Neural cell (in vitro differentiated cells): ENCODE results near the gene PLK3. TPM values are rescaled to one million over a fixed set of nuclear protein-coding genes. Genes with fewer than 3 reads are reported as not detected.

Experiments used
- H2AFZ ChIP-seq: fragments of 200-600, 300-800 bp; sonication (generic), shearing (Covaris generic); 2 replicates; pipeline ENCODE4 v1.6.0; 2014; ENCODE audit warnings: low read depth, mild to moderate bottlenecking, antibody characterized with exemption, low read length, moderate library complexity
- H3F3A ChIP-seq: fragments of 200-600 bp; shearing (Covaris generic); 2 replicates; pipeline ENCODE4 v1.6.1; 2016; ENCODE audit warnings: mild to moderate bottlenecking, moderate library complexity, mixed read lengths, antibody characterized with exemption, low read length; ENCODE audit not compliant: insufficient read depth, poor library complexity, severe bottlenecking
- H3K27ac ChIP-seq: fragments of 200-600, 300-800 bp; sonication (generic), shearing (Covaris generic); 2 replicates; pipeline ENCODE4 v1.5.1; 2014; ENCODE audit warnings: mild to moderate bottlenecking, low read length, moderate library complexity
- H3K27me3 ChIP-seq: fragments of 300-800, 200-600 bp; sonication (generic), shearing (Covaris generic); 2 replicates; pipeline ENCODE4 v1.6.0; 2014; ENCODE audit warnings: mild to moderate bottlenecking, low read depth, low read length, moderate library complexity; ENCODE audit not compliant: insufficient read depth
- H3K36me3 ChIP-seq: fragments of 300-800, 200-600 bp; sonication (generic), shearing (Covaris generic); 2 replicates; pipeline ENCODE4 v1.5.1; 2014; ENCODE audit warnings: mild to moderate bottlenecking, antibody characterized with exemption, low read length, moderate library complexity; ENCODE audit not compliant: insufficient read depth
- H3K4me2 ChIP-seq: fragments of 300-800, 200-600 bp; sonication (generic), shearing (Covaris generic); 2 replicates; pipeline ENCODE4 v1.6.0; 2014; ENCODE audit warnings: mild to moderate bottlenecking, low read length
- H3K4me3 ChIP-seq: fragments of 300-800, 200-600 bp; sonication (generic), shearing (Covaris generic); 2 replicates; pipeline ENCODE4 v1.5.1; 2014; ENCODE audit warnings: mild to moderate bottlenecking, low read length, moderate library complexity
- H3K79me2 ChIP-seq: fragments of 200-600 bp; shearing (Covaris generic); replicated peaks from 2 replicates; pipeline ENCODE4 v1.6.0; 2014; ENCODE audit warnings: mild to moderate bottlenecking, low read length, moderate library complexity; ENCODE audit not compliant: insufficient read depth
- H3K9ac ChIP-seq: fragments of 300-800, 200-600 bp; sonication (generic), shearing (Covaris generic); 2 replicates; pipeline ENCODE4 v1.6.1; 2016; ENCODE audit warnings: mild to moderate bottlenecking, low read length, mixed read lengths
- H3K9me2 ChIP-seq: fragments of 200-600 bp; shearing (Covaris generic); 2 replicates; pipeline ENCODE4 v1.6.1; 2016; ENCODE audit warnings: mild to moderate bottlenecking, low read length, mixed read lengths; ENCODE audit not compliant: insufficient read depth
- H3K9me3 ChIP-seq: fragments of 200-600, 300-800 bp; sonication (generic), shearing (Covaris generic); 2 replicates; pipeline ENCODE4 v1.6.1; 2016; ENCODE audit warnings: mild to moderate bottlenecking, mixed run types, low read length, moderate library complexity, mixed read lengths
- H4K20me1 ChIP-seq: fragments of 200-600 bp; shearing (Covaris generic); 2 replicates; pipeline ENCODE4 v1.6.1; 2016; ENCODE audit warnings: mild to moderate bottlenecking, mixed run types; ENCODE audit not compliant: insufficient read depth
- CTCF ChIP-seq: fragments of 450-650 bp; IDR thresholded peaks from 2 replicates; pipeline ENCODE4 v1.5.1; 2014; ENCODE audit warnings: antibody characterized with exemption, mild to moderate bottlenecking, moderate library complexity; ENCODE audit not compliant: poor library complexity, severe bottlenecking
- EP300 ChIP-seq: fragments of 450-650 bp; conservative IDR thresholded peaks from 2 replicates; pipeline ENCODE4 v1.6.1; 2014; ENCODE audit warnings: antibody characterized with exemption, mild to moderate bottlenecking, moderate library complexity; ENCODE audit not compliant: poor library complexity, severe bottlenecking
- EZH2 ChIP-seq: fragments of 200-600, 300-800 bp; shearing (Covaris generic), sonication (generic); IDR thresholded peaks from 2 replicates; pipeline ENCODE4 v1.6.1; 2014; ENCODE audit warnings: antibody characterized with exemption, low read length, borderline replicate concordance, mild to moderate bottlenecking; ENCODE audit not compliant: insufficient read depth, poor library complexity, severe bottlenecking
- POLR2AphosphoS5 ChIP-seq: IDR thresholded peaks from 2 replicates; pipeline ENCODE4 v1.6.1; 2012
- SMC3 ChIP-seq: fragments of 450-650 bp; conservative IDR thresholded peaks from 2 replicates; pipeline ENCODE4 v1.6.1; 2014; ENCODE audit warnings: antibody characterized with exemption, mild to moderate bottlenecking, moderate library complexity; ENCODE audit not compliant: poor library complexity
- TAF1 ChIP-seq: IDR thresholded peaks from 2 replicates; pipeline ENCODE4 v1.6.1; 2012; ENCODE audit warnings: low read depth
- polyA plus RNA-seq: library from polyadenylated mRNA; depleted of rRNA; stranded (reverse); fragments of >200 nt; gene quantifications from 2 replicates; pipeline ENCODE4 v1.2.3, GENCODE V29; 2014
- TF ChIP-seq, protein P1 (sequence below): IDR thresholded peaks from 2 replicates; pipeline ENCODE4 v1.6.1; 2012; ENCODE audit warnings: borderline replicate concordance

The PLK3 gene
- polyA plus RNA-seq, 1 donor from 2014 or later: 8.3 TPM

DNA sequence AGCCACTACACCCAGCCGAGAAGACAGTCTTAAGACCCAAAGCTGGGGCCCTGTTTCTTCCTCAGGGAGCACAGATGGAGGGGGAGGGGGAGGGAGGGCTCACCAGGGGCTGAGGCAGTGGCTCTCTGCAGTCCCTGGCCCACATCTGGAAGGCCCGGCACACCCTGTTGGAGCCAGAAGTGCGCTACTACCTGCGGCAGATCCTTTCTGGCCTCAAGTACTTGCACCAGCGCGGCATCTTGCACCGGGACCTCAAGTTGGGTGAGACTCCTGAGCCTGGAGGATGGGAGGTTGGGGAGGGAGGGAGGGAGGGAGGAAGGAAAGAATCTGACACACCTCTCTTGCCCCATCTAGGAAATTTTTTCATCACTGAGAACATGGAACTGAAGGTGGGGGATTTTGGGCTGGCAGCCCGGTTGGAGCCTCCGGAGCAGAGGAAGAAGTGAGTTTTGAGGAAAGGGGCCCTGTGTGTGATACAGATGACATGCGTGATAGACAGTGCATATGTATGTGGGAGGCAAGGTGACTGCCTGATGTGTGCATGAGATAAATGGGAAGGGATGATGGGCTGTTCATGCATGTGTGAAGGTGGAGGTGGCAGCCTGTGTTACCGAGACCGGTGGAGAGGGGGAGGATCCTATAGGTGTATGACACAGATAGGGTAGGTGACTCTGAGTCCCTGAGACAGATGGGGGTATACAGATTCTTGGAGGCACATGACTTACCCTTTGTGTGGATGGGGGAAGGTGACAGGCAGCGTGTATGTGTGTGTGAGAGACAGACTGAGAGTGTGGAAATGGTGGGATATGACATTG lies 1.5 kb downstream of the PLK3 start:
- Histone ChIP-seq H3K79me2 (no peaks in the 10 kb centered on the region), H3K9me2 (no peaks in the 10 kb centered on the region), H2AFZ (peak overlapping the region; percentile 45), H3K36me3 (no peaks in the 10 kb centered on the region), H3K9ac (peak overlapping the region; percentile 68), H3K4me3 (peak overlapping the region; percentile 89), H3K27me3 (no peaks in the 10 kb centered on the region), H4K20me1 (no peaks in the 10 kb centered on the region), H3K27ac (peak overlapping the region; percentile 39), H3K4me2 (peak overlapping the region; percentile 39), H3F3A (no peaks in the 10 kb centered on the region), H3K9me3 (no peaks in the 10 kb centered on the region)
- TF ChIP-seq CTCF (peak; percentile 11), SMC3 (no peak)

DNA sequence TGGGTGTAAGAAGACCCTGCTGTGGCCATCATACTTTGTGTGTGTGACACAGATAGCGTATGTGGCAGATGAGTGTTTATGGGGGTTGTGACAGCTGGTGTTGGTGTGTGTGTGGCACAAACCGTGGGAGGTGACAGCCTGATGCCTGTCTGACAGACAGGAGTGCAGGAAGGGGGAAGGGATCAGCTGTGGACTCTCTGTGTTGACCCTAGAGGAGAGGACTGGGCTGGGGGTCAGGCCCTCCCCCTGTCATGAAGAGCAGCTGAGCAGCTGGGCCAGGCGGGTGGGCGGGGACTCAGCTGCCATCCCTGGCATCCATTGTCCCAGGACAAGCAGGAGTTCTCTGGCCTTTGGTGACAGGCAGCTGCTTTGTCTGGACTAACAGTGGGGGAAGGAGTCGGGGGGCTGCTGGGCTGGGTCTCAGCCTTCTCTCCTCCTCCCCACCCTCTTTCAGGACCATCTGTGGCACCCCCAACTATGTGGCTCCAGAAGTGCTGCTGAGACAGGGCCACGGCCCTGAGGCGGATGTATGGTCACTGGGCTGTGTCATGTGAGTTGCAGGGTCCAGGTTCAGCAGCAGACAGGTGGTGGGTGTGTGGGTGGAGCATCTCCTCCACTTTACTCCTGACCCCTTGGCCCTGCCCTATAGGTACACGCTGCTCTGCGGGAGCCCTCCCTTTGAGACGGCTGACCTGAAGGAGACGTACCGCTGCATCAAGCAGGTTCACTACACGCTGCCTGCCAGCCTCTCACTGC lies 2.3 kb downstream of the PLK3 start:
- H4K20me1 ChIP-seq: no peaks in the 10 kb centered on the region
- peak overlapping the region; percentile 45 for H2AFZ ChIP-seq
- H3K4me2 ChIP-seq: peak overlapping the region; percentile 39
- no peaks in the 10 kb centered on the region for H3K79me2 ChIP-seq
- TF ChIP-seq, protein P1, sequence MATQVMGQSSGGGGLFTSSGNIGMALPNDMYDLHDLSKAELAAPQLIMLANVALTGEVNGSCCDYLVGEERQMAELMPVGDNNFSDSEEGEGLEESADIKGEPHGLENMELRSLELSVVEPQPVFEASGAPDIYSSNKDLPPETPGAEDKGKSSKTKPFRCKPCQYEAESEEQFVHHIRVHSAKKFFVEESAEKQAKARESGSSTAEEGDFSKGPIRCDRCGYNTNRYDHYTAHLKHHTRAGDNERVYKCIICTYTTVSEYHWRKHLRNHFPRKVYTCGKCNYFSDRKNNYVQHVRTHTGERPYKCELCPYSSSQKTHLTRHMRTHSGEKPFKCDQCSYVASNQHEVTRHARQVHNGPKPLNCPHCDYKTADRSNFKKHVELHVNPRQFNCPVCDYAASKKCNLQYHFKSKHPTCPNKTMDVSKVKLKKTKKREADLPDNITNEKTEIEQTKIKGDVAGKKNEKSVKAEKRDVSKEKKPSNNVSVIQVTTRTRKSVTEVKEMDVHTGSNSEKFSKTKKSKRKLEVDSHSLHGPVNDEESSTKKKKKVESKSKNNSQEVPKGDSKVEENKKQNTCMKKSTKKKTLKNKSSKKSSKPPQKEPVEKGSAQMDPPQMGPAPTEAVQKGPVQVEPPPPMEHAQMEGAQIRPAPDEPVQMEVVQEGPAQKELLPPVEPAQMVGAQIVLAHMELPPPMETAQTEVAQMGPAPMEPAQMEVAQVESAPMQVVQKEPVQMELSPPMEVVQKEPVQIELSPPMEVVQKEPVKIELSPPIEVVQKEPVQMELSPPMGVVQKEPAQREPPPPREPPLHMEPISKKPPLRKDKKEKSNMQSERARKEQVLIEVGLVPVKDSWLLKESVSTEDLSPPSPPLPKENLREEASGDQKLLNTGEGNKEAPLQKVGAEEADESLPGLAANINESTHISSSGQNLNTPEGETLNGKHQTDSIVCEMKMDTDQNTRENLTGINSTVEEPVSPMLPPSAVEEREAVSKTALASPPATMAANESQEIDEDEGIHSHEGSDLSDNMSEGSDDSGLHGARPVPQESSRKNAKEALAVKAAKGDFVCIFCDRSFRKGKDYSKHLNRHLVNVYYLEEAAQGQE: peak; percentile 31
- TF ChIP-seq POLR2AphosphoS5 (peak; percentile 89), SMC3 (no peak), EP300 (peak; percentile 71)
- H3K4me3 ChIP-seq: peak overlapping the region; percentile 89
- no peaks in the 10 kb centered on the region for H3K27me3 ChIP-seq
- H3F3A ChIP-seq: no peaks in the 10 kb centered on the region
- H3K9me3 ChIP-seq: no peaks in the 10 kb centered on the region
- peak overlapping the region; percentile 39 for H3K27ac ChIP-seq
- H3K36me3 ChIP-seq: no peaks in the 10 kb centered on the region
- H3K9ac ChIP-seq: peak overlapping the region; percentile 68
- no peaks in the 10 kb centered on the region for H3K9me2 ChIP-seq

DNA sequence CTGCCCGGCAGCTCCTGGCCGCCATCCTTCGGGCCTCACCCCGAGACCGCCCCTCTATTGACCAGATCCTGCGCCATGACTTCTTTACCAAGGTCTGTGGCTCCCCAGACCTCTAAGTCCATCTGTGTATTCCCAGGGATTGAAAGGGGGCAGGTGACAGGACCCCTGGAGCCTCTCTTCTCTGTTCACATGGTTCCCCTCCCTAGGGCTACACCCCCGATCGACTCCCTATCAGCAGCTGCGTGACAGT lies 2.8 kb downstream of the PLK3 start:
- Histone ChIP-seq H3K79me2 (no peaks in the 10 kb centered on the region), H3K9me2 (no peaks in the 10 kb centered on the region), H3K9me3 (no peaks in the 10 kb centered on the region), H3K9ac (peak overlapping the region; percentile 68), H3K36me3 (no peaks in the 10 kb centered on the region), H3K4me2 (no peak overlapping the region), H4K20me1 (no peaks in the 10 kb centered on the region), H3K4me3 (peak overlapping the region; percentile 89), H3K27me3 (no peaks in the 10 kb centered on the region), H3K27ac (no peak overlapping the region), H2AFZ (no peak overlapping the region), H3F3A (no peaks in the 10 kb centered on the region)
- TF ChIP-seq TAF1 (no peak), EZH2 (no peak), POLR2AphosphoS5 (no peak), CTCF (no peak), EP300 (no peak)
- TF ChIP-seq, protein P1: no peak
